ENCODE results near the gene PLET1. TPM values are rescaled to one million over a fixed set of nuclear protein-coding genes. Genes with fewer than 3 reads are reported as not detected.

The PLET1 gene
- total RNA-seq, 3 donors from 2014 or later = not detected

Other genes starting within 250 kb of the PLET1 start
- 10 to 100 TPM; 60.6 to 72.5 (median 66.0) TPM for gene DLAT, start 235.5 kb downstream of the PLET1 start, total RNA-seq
- gene PIH1D2, start 186.8 kb downstream of the PLET1 start, total RNA-seq = under 1 TPM; 0.34 to 0.63 (median 0.43) TPM
- gene NKAPD1, start 186.6 kb downstream of the PLET1 start, total RNA-seq = 10 to 100 TPM; 19.1 to 21.5 (median 19.8) TPM
- 10 to 100 TPM; 72.6 to 90.8 (median 83.0) TPM for gene TIMM8B, start 174.1 kb downstream of the PLET1 start, total RNA-seq
- gene SDHD, start 174.0 kb downstream of the PLET1 start, total RNA-seq = 100 to 1,000 TPM; 111 to 133 (median 121) TPM
- gene IL18, start 96.8 kb downstream of the PLET1 start, total RNA-seq = not detected
- gene TEX12, start 93.5 kb downstream of the PLET1 start, total RNA-seq = under 1 TPM in 1 of 3 donors, not detected in 2; 0.40 TPM
- gene BCO2, start 85.3 kb downstream of the PLET1 start, total RNA-seq = 1 to 10 TPM in 1 of 3 donors, under 1 TPM in 2; 0.66 to 1.1 (median 0.73) TPM
- gene PTS, start 34.4 kb downstream of the PLET1 start, total RNA-seq = 10 to 100 TPM; 39.0 to 49.4 (median 44.9) TPM